Endothelial cell of umbilical vein (primary cell): Measurements from ENCODE around the gene ZAR1L.

Experiments used
- CTCF ChIP-seq, 2 donors: IDR thresholded peaks; 1 replicate in 1 of 2; 2 replicates in 1 of 2; pipeline ENCODE4 v1.5.1; 2011; ENCODE audit warnings: low read length in 2 of 2, mild to moderate bottlenecking in 2 of 2, moderate library complexity in 2 of 2, control low read depth in 1 of 2, inconsistent platforms in 1 of 2, low read depth in 1 of 2; ENCODE audit not compliant: insufficient read depth in 1 of 2; ENCODE audit errors: extremely low read depth in 1 of 2
- EZH2 ChIP-seq: IDR thresholded peaks from 2 replicates; pipeline ENCODE4 v1.6.1; 2012; ENCODE audit warnings: borderline replicate concordance, low read depth, mild to moderate bottlenecking, moderate library complexity, low read length, inconsistent platforms; ENCODE audit not compliant: severe bottlenecking
- JUN ChIP-seq: IDR thresholded peaks from 2 replicates; pipeline ENCODE4 v1.6.1; 2011; ENCODE audit warnings: borderline replicate concordance, low read depth; ENCODE audit not compliant: insufficient read length, insufficient read depth
- MAX ChIP-seq: IDR thresholded peaks from 2 replicates; pipeline ENCODE4 v1.6.1; 2011; ENCODE audit not compliant: insufficient read depth, insufficient read length
- MYC ChIP-seq: IDR thresholded peaks from one replicate; pipeline ENCODE4 v1.6.1; 2011; ENCODE audit warnings: mild to moderate bottlenecking, low read depth, low read length
- POLR2AphosphoS5 ChIP-seq: IDR thresholded peaks from 2 replicates; pipeline ENCODE4 v1.6.1; 2012; ENCODE audit warnings: low read depth, mild to moderate bottlenecking, control low read depth, low read length, moderate library complexity; ENCODE audit not compliant: insufficient read depth

- TF ChIP-seq POLR2AphosphoS5, result no peak
- TF ChIP-seq CTCF (IDR thresholded peaks at IDR 0.05; ENCODE audit: extremely low read depth in 1 of 2, insufficient read depth in 1 of 2, low read depth in 1 of 2, low read length in 2 of 2), result no peak
- TF ChIP-seq JUN, result no peak
- no peak for TF ChIP-seq MAX
- no peak for TF ChIP-seq MYC
- no peak for TF ChIP-seq EZH2
Measured at GRCh38 chr13:32330441-32330840, 15.3 kb upstream of the ZAR1L start.
